Stomach (tissue), 4 donors: Measurements from ENCODE around the gene COL6A5.

Source experiments
- CTCF ChIP-seq, 7 experiments: fragments of 450-650 bp in 4 of 7; fragments of 200-600 bp in 3 of 7; sonication (generic) in 3 of 7; IDR thresholded peaks; one replicate each; pipeline ENCODE4 v1.5.1; 2016 to 2019; ENCODE audit warnings: antibody characterized with exemption in 7 of 7, control low read depth in 2 of 7, mild to moderate bottlenecking in 1 of 7
- EP300 ChIP-seq: sonication (generic); formaldehyde crosslinking; IDR thresholded peaks from one replicate; pipeline ENCODE4 v1.6.1; 2017; ENCODE audit warnings: antibody characterized with exemption

DNA sequence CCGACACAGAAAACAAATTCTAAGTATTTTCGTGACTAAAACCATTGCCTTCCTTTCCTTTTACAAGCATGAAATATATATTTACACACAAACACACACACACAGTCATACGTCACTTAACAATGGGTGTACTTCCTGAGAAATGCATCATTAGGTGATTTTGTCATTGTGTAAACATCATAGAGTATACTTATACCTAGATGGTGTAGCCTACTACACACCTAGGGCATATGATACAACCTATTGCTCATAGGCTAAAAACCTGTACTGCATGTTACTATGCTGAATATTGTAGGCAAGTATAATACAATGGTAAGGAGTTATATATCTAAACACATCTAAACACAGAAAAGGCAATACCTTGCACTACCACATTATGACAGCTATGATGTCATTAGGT, 28.6 kb downstream of the COL6A5 start:
- TF ChIP-seq CTCF (IDR thresholded peaks at IDR 0.05), result no peak
- no peak for TF ChIP-seq EP300
